GM12878 (cell line): ENCODE results near the gene NECAB3. TPM values are rescaled to one million over a fixed set of nuclear protein-coding genes. Genes with fewer than 3 reads are reported as not detected.

ENCODE experiments used
- ATAC-seq: fragments of 200-7000 bp; cut with Tn5 transposase; 3 replicates; pipeline ENCODE4 v1.9.1; 2020; ENCODE audit warnings: mild to moderate bottlenecking, moderate library complexity
- BruUV-seq: library from RNA; stranded (reverse); fragments of 400-500 nt; replicated peaks from 2 replicates; lab custom pipeline; 2021; lab: Mats Ljungman, UMichigan
- CTCF ChIA-PET: fragments of 300-600 bp; sonication (Branson Sonifier 250); formaldehyde crosslinking; extraction: SDS; loops from one replicate; lab custom pipeline; 2021; ENCODE audit warnings: inconsistent platforms; lab: Yijun Ruan, JAX
- POLR2A ChIA-PET: fragments of 350-600 bp; formaldehyde crosslinking; extraction: SDS; loops from one replicate; lab custom pipeline; 2021; ENCODE audit warnings: inconsistent platforms; lab: Charles Lee
- RAD21 ChIA-PET: fragments of 300-600 bp; sonication (Branson Sonifier 250); formaldehyde crosslinking; loops from one replicate; lab custom pipeline; 2023; ENCODE audit warnings: antibody characterized with exemption; ENCODE audit not compliant: unreplicated experiment; lab: Charles Lee
- SMC1A ChIA-PET: fragments of 300-600 bp; sonication (Branson Sonifier 250); formaldehyde crosslinking; loops from one replicate; lab custom pipeline; 2023; ENCODE audit not compliant: unreplicated experiment, uncharacterized antibody; lab: Charles Lee
- DNase-seq: peaks from one replicate; pipeline ENCODE4 v3.0.0-alpha.2; 2011; ENCODE audit warnings: low read depth, low spot score
- FAIRE-seq: peaks from 3 replicates; lab custom pipeline; 2011; peaks lifted over from hg19 to GRCh38; lab: Jason Lieb, UNC
- H2AFZ ChIP-seq: 2 replicates; pipeline ENCODE4 v1.6.0; 2011; ENCODE audit warnings: low read depth, low read length, control low read depth; ENCODE audit not compliant: control insufficient read depth
- H3K27ac ChIP-seq: 2 replicates; pipeline ENCODE4 v1.5.1; 2011; ENCODE audit warnings: control low read depth; ENCODE audit not compliant: control insufficient read depth, insufficient read depth
- H3K27me3 ChIP-seq, 2 experiments: replicated peaks in 1 of 2; 2 replicates each; pipeline versions ENCODE4 v1.6.0 to v1.6.1; 2011; ENCODE audit warnings: low read length in 1 of 2; ENCODE audit not compliant: control insufficient read depth in 2 of 2, insufficient read depth in 2 of 2
- H3K36me3 ChIP-seq, 2 experiments: 2 replicates each; pipeline ENCODE4 v1.5.1; 2011; ENCODE audit warnings: low read length in 1 of 2; ENCODE audit not compliant: control insufficient read depth in 2 of 2, insufficient read depth in 2 of 2
- H3K4me1 ChIP-seq: 2 replicates; pipeline ENCODE4 v1.6.1; 2011; ENCODE audit warnings: mild to moderate bottlenecking, low read length, moderate library complexity, mixed read lengths; ENCODE audit not compliant: control insufficient read depth, insufficient read depth
- H3K4me2 ChIP-seq: 2 replicates; pipeline ENCODE4 v1.6.0; 2011; ENCODE audit warnings: control low read depth; ENCODE audit not compliant: control insufficient read depth, insufficient read depth
- H3K4me3 ChIP-seq: fragments of 200-600 bp; sonication (generic); 2 replicates; pipeline ENCODE4 v1.5.1; 2016
- H3K79me2 ChIP-seq: 2 replicates; pipeline ENCODE4 v1.6.0; 2011; ENCODE audit warnings: low read length; ENCODE audit not compliant: control insufficient read depth, insufficient read depth
- H3K9ac ChIP-seq: 2 replicates; pipeline ENCODE4 v1.8.0; 2011; ENCODE audit warnings: low read length, control low read depth, mixed read lengths; ENCODE audit not compliant: control insufficient read depth, insufficient read depth
- H3K9me3 ChIP-seq: replicated peaks from 3 replicates; pipeline ENCODE4 v1.5.1; 2011; ENCODE audit warnings: mild to moderate bottlenecking, low read length; ENCODE audit not compliant: control insufficient read depth, insufficient read depth
- H4K20me1 ChIP-seq: 2 replicates; pipeline ENCODE4 v1.6.0; 2011; ENCODE audit not compliant: control insufficient read depth, insufficient read depth
- CUX1 ChIP-seq: IDR thresholded peaks from 2 replicates; pipeline ENCODE4 v1.6.1; 2012; ENCODE audit warnings: improper control_type of control experiment, low read depth, low read length; ENCODE audit not compliant: insufficient replicate concordance
- EGR1 ChIP-seq, 2 experiments: IDR thresholded peaks; 1 replicate in 1 of 2; 2 replicates in 1 of 2; pipeline ENCODE4 v1.6.1; 2011 to 2012; ENCODE audit warnings: low read depth in 2 of 2, low read length in 2 of 2, borderline replicate concordance in 1 of 2, mild to moderate bottlenecking in 1 of 2, moderate library complexity in 1 of 2
- ELK1 ChIP-seq: IDR thresholded peaks from 2 replicates; pipeline ENCODE4 v1.6.1; 2012; ENCODE audit warnings: low read depth, low read length, improper control_type of control experiment
- EP300 ChIP-seq, 2 experiments: fragments of 150-350 bp in 1 of 2; IDR thresholded peaks; 2 replicates each; pipeline ENCODE4 v1.6.1; 2011 to 2012; ENCODE audit warnings: low read depth in 2 of 2, low read length in 2 of 2, borderline replicate concordance in 1 of 2, improper control_type of control experiment in 1 of 2, inconsistent platforms in 1 of 2; ENCODE audit not compliant: control insufficient read depth in 1 of 2
- FOXM1 ChIP-seq: IDR thresholded peaks from 2 replicates; pipeline ENCODE4 v1.6.1; 2012; ENCODE audit warnings: low read depth, mild to moderate bottlenecking, inconsistent platforms, low read length, moderate library complexity
- GABPA ChIP-seq: IDR thresholded peaks from 2 replicates; pipeline ENCODE4 v1.6.1; 2014; ENCODE audit warnings: antibody characterized with exemption, low read depth, mild to moderate bottlenecking, inconsistent platforms
- NFIC ChIP-seq: IDR thresholded peaks from 2 replicates; pipeline ENCODE4 v1.6.1; 2012; ENCODE audit warnings: low read depth, mild to moderate bottlenecking, inconsistent platforms, low read length, moderate library complexity
- PAX8 ChIP-seq: fragments of 450-650 bp; IDR thresholded peaks from 2 replicates; pipeline ENCODE4 v1.6.1; 2017; ENCODE audit warnings: mild to moderate bottlenecking, moderate library complexity
- POLR2AphosphoS2 ChIP-seq: IDR thresholded peaks from 2 replicates; pipeline ENCODE4 v1.6.1; 2011; ENCODE audit warnings: low read depth, mild to moderate bottlenecking, low read length, improper control_type of control experiment, moderate library complexity
- POLR2AphosphoS5 ChIP-seq: IDR thresholded peaks from 2 replicates; pipeline ENCODE4 v1.6.1; 2011; ENCODE audit warnings: mild to moderate bottlenecking, low read length, inconsistent platforms
- POU2F2 ChIP-seq: IDR thresholded peaks from 3 replicates; pipeline ENCODE4 v1.6.1; 2011; ENCODE audit warnings: low read depth, mild to moderate bottlenecking, low read length, borderline replicate concordance
- RBBP5 ChIP-seq: fragments of 200-600 bp; sonication (generic); conservative IDR thresholded peaks from 2 replicates; pipeline ENCODE4 v1.6.1; 2016
- SMARCA5 ChIP-seq: fragments of 450-650 bp; IDR thresholded peaks from 2 replicates; pipeline ENCODE4 v1.6.1; 2017; ENCODE audit warnings: mild to moderate bottlenecking
- STAT1 ChIP-seq: fragments of 450-650 bp; conservative IDR thresholded peaks from 2 replicates; pipeline ENCODE4 v1.6.1; 2014; ENCODE audit warnings: antibody characterized with exemption, mild to moderate bottlenecking
- TARDBP ChIP-seq: IDR thresholded peaks from 2 replicates; pipeline ENCODE4 v1.6.1; 2016; ENCODE audit warnings: borderline replicate concordance
- TCF7 ChIP-seq: IDR thresholded peaks from 2 replicates; pipeline ENCODE4 v1.6.1; 2014; ENCODE audit warnings: antibody characterized with exemption, borderline replicate concordance
- ZZZ3 ChIP-seq: IDR thresholded peaks from 2 replicates; pipeline ENCODE4 v1.6.1; 2011; ENCODE audit warnings: low read depth; ENCODE audit not compliant: control insufficient read depth, insufficient read length
- WGBS: methylation state at CpG from one replicate; pipeline ENCODE4 v1.1.6; 2016; ENCODE audit warnings: low lambda C conversion rate; ENCODE audit not compliant: insufficient replicate concordance, insufficient coverage; ENCODE audit errors: missing lambda C conversion rate; 5-methylcytosine and 5-hydroxymethylcytosine counted together
- in situ Hi-C: fragments of 300-500 bp; cut with MboI; formaldehyde crosslinking; loops from 9 replicates; pipeline ENCODE4 v1.14.3; 2018; ENCODE audit warnings: mixed read lengths
- intact Hi-C: fragments of 100-400 bp; cut with micrococcal nuclease; formaldehyde crosslinking; loops from one replicate; pipeline ENCODE4 v1.14.2; 2022; ENCODE audit not compliant: unreplicated experiment
- polyA plus RNA-seq, 11 experiments: library from polyadenylated mRNA; depleted of rRNA in 4 of 11; unstranded in 6 of 11; stranded (reverse) in 5 of 11; fragments of >200 nt; fragmentation: Nextera tagmentation in 4 of 11; fragmentation: Illumina TruSeq in 1 of 11; extraction: Ambion mirVana in 4 of 11; extraction: Trizol in 1 of 11; gene quantifications; 1 replicate in 1 of 11; 2 replicates in 10 of 11; pipeline versions ENCODE4 v1.2.1 to v1.2.3, GENCODE V29; 2011 to 2016; ENCODE audit warnings: inconsistent platforms in 2 of 11, missing spikeins in 2 of 11, low read depth in 1 of 11
- total RNA-seq, 4 experiments: library from RNA; depleted of rRNA in 3 of 4; stranded (reverse); fragments of >200 nt in 3 of 4; fragmentation: Illumina TruSeq in 1 of 4; extraction: Trizol in 1 of 4; gene quantifications; 2 replicates each; pipeline versions ENCODE4 v1.2.1 to v1.2.3, GENCODE V29; 2013 to 2021

NECAB3 gene
- total and polyA plus RNA-seq, 10 of the 15 experiments (the other 5 are each of a cell fraction or from before 2014, with no cell fraction given): 0.21 to 17.0 (median 7.2) TPM

GRCh38 chr20:33622705-33623365, 51.4 kb downstream of the NECAB3 start (continued):
- TF ChIP-seq GABPA (no peak), SMARCA5 (no peak), TCF7 (no peak), CUX1 (no peak), PAX8 (no peak), NFIC (no peak)
- TF ChIP-seq, all 136 proteins: peak for 0

- Histone ChIP-seq H3K79me2 (no peaks in the 10 kb centered on the region), H3K4me3 (no peak overlapping the region), H3K4me2 (no peak overlapping the region), H3K4me1 (no peaks in the 10 kb centered on the region), H3K9ac (no peak overlapping the region), H4K20me1 (no peaks in the 10 kb centered on the region), H3K9me3 (no peaks in the 10 kb centered on the region), H3K27me3 (no peaks in the 10 kb centered on the region), H2AFZ (no peak overlapping the region), H3K27ac (no peak overlapping the region), H3K36me3 (peaks cover 2 to 3% of the 10 kb centered on the region in 2 experiments; a peak in 3 of 4 replicates)
- intact Hi-C loops: no loop called here
- no peak for DNase-seq
- ChIA-PET SMC1A (no interaction called here), POLR2A (no interaction called here), CTCF (no interaction called here), RAD21 (no interaction called here)
- FAIRE-seq: no peak
- 69% methylated on average over 4 of the region's 4 CpGs for WGBS
- in situ Hi-C loops: no loop called here
- no peak for ATAC-seq
- BruUV-seq: no TSS peak
- TF ChIP-seq POLR2AphosphoS5 (no peak), ZZZ3 (no peak), STAT1 (no peak), ELK1 (no peak), TARDBP (no peak), POU2F2 (no peak), EGR1 (IDR thresholded peaks at IDR 0.05; ENCODE audit: borderline replicate concordance in 1 of 2, low read depth in 2 of 2, low read length in 2 of 2) (no peak), FOXM1 (no peak), POLR2AphosphoS2 (no peak), RBBP5 (no peak), EP300 (IDR thresholded peaks at IDR 0.05; ENCODE audit: borderline replicate concordance in 1 of 2, control insufficient read depth in 1 of 2, low read depth in 2 of 2, low read length in 2 of 2) (no peak), GABPA (no peak)
Observed at GRCh38 chr20:33621717-33622400, 52.4 kb downstream of the NECAB3 start.
